HepG2 (cell line): Measurements from ENCODE around the gene CNOT10. TPM values are rescaled to one million over a fixed set of nuclear protein-coding genes. Genes with fewer than 3 reads are reported as not detected.

Source experiments
- BRCA1 ChIP-seq: sonication (generic); formaldehyde crosslinking; IDR thresholded peaks from 2 replicates; pipeline ENCODE4 v1.4.0; 2020; ENCODE audit warnings: missing genetic modification reagents
- EP300 ChIP-seq, 3 experiments: sonication (generic) in 1 of 3; formaldehyde crosslinking in 1 of 3; IDR thresholded peaks; 2 replicates each; pipeline versions ENCODE4 v1.5.1 to v1.6.1; 2011 to 2020; ENCODE audit warnings: low read depth in 2 of 3, low read length in 2 of 3, borderline replicate concordance in 1 of 3, improper control_type of control experiment in 1 of 3, mild to moderate bottlenecking in 1 of 3, missing genetic modification reagents in 1 of 3, moderate library complexity in 1 of 3
- FOSL1 ChIP-seq: sonication (generic); formaldehyde crosslinking; IDR thresholded peaks from 2 replicates; pipeline ENCODE4 v1.9.0; 2021; ENCODE audit warnings: missing genetic modification reagents, borderline replicate concordance
- FOXK1 ChIP-seq: sonication (generic); formaldehyde crosslinking; IDR thresholded peaks from 2 replicates; pipeline ENCODE4 v1.4.0; 2020; ENCODE audit warnings: low read depth, missing genetic modification reagents, borderline replicate concordance
- FOXO1 ChIP-seq: sonication (generic); formaldehyde crosslinking; IDR thresholded peaks from 2 replicates; pipeline ENCODE4 v1.4.0; 2020; ENCODE audit warnings: missing genetic modification reagents
- GATA4 ChIP-seq: sonication (generic); IDR thresholded peaks from 2 replicates; pipeline ENCODE4 v1.6.1; 2016; ENCODE audit warnings: antibody characterized with exemption, low read depth, borderline replicate concordance
- GATAD2A ChIP-seq: IDR thresholded peaks from 2 replicates; pipeline ENCODE4 v1.6.1; 2016
- PAX8 ChIP-seq: sonication (generic); formaldehyde crosslinking; IDR thresholded peaks from 2 replicates; pipeline ENCODE4 v1.8.0; 2022; ENCODE audit warnings: mild to moderate bottlenecking, missing genetic modification reagents, borderline replicate concordance
- RXRB ChIP-seq: IDR thresholded peaks from 2 replicates; pipeline ENCODE4 v1.6.1; 2016; ENCODE audit warnings: borderline replicate concordance, missing genetic modification reagents, missing compliant biosample characterization
- SALL1 ChIP-seq: sonication (generic); formaldehyde crosslinking; IDR thresholded peaks from 2 replicates; pipeline ENCODE4 v1.8.0; 2022; ENCODE audit warnings: mild to moderate bottlenecking, missing genetic modification reagents
- SIX4 ChIP-seq: sonication (generic); formaldehyde crosslinking; IDR thresholded peaks from 2 replicates; pipeline ENCODE4 v1.4.0; 2020; ENCODE audit warnings: missing genetic modification reagents
- SNRNP70 ChIP-seq: fragments of 200-400 bp; formaldehyde crosslinking; IDR thresholded peaks from 2 replicates; pipeline ENCODE4 v1.6.1; 2017; ENCODE audit warnings: mild to moderate bottlenecking, low read depth, low read length, moderate library complexity
- TOE1 ChIP-seq: sonication (generic); formaldehyde crosslinking; IDR thresholded peaks from 2 replicates; pipeline ENCODE4 v1.4.0; 2020; ENCODE audit warnings: mild to moderate bottlenecking, missing genetic modification reagents
- ZBTB4 ChIP-seq: sonication (generic); formaldehyde crosslinking; IDR thresholded peaks from 2 replicates; pipeline ENCODE4 v1.4.0; 2020; ENCODE audit warnings: missing genetic modification reagents, mild to moderate bottlenecking, borderline replicate concordance
- ZNF362 ChIP-seq: sonication (generic); formaldehyde crosslinking; IDR thresholded peaks from 2 replicates; pipeline ENCODE4 v1.4.0; 2020; ENCODE audit warnings: missing genetic modification reagents, mild to moderate bottlenecking, borderline replicate concordance
- ZNF607 ChIP-seq: sonication (generic); formaldehyde crosslinking; IDR thresholded peaks from 2 replicates; pipeline ENCODE4 v1.5.1; 2020; ENCODE audit warnings: missing genetic modification reagents, mild to moderate bottlenecking, borderline replicate concordance
- polyA plus RNA-seq, 8 experiments: library from polyadenylated mRNA; depleted of rRNA in 3 of 8; stranded (reverse) in 7 of 8; unstranded in 1 of 8; fragments of >200 nt; fragmentation: Illumina TruSeq in 4 of 8; extraction: Trizol in 4 of 8; gene quantifications; 2 replicates each; pipeline versions ENCODE4 v1.2.1 to v1.2.3, GENCODE V29; 2011 to 2016; ENCODE audit warnings: low read depth in 4 of 8, missing spikeins in 1 of 8, mixed read lengths in 1 of 8; ENCODE audit not compliant: insufficient read depth in 1 of 8
- total RNA-seq, 5 experiments: library from RNA; depleted of rRNA; stranded (reverse); fragments of >200 nt; fragmentation: Illumina TruSeq; extraction: Trizol; gene quantifications; 2 replicates each; pipeline ENCODE4 v1.2.3, GENCODE V29; 2016; ENCODE audit warnings: low read depth in 1 of 5
- TF ChIP-seq, protein P1 (sequence below): sonication (generic); formaldehyde crosslinking; IDR thresholded peaks from 2 replicates; pipeline ENCODE4 v1.9.0; 2021; ENCODE audit warnings: missing genetic modification reagents, mild to moderate bottlenecking, borderline replicate concordance
- TF ChIP-seq, protein P2 (sequence below): sonication (generic); formaldehyde crosslinking; conservative IDR thresholded peaks from 2 replicates; pipeline ENCODE4 v1.4.0; 2020; ENCODE audit warnings: mild to moderate bottlenecking, missing genetic modification reagents, moderate library complexity

The CNOT10 gene
- total and polyA plus RNA-seq, 2 of the 13 experiments (the other 11 are each of a cell fraction or from before 2014, with no cell fraction given), result 21.2 to 34.1 TPM

DNA sequence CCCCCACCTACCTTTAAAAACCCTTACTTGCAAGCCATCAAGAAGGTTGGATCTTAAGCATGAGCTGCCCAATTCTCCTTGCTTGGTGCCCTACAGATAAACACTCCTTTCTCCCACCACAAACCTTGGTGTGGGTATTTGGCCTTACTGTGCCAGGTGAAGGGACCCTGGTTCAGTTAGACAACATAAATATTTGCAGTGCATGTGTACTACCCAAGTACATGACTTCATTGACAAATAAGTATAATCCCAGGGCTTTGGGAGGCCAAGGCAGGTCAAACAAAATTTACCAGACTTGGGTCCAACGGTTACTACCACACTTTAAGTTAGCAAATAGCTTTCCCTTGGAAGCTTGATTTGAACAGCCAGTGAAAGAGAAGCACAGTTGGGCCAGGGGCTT is 9.3 kb upstream of the CNOT10 start (continued):
- TF ChIP-seq ZBTB4 (no peak), TOE1 (CRISPR knock-in tag) (no peak), FOXK1 (CRISPR knock-in tag) (0 out of 2 replicates have a peak, but pooled peaks have one; percentile 17), EP300 (IDR thresholded peaks at IDR 0.05; ENCODE audit: low read depth in 2 of 2, low read length in 2 of 2) (peak in 1 of 2 experiments; percentile 67; a peak in 2 of 4 replicates), EP300 (CRISPR knock-in tag; IDR thresholded peaks at IDR 0.05; ENCODE audit: borderline replicate concordance) (no peak), ZNF607 (CRISPR knock-in tag) (peak; percentile 37; the same call in 1 of the 2 replicates), BRCA1 (CRISPR knock-in tag) (no peak), ZNF362 (CRISPR knock-in tag) (no peak), PAX8 (no peak), FOXO1 (peak; percentile 41; the same call in 1 of the 2 replicates), FOSL1 (CRISPR knock-in tag) (no peak), SIX4 (no peak), SALL1 (peak; percentile 34; the same call in 1 of the 2 replicates), GATA4 (no peak), SNRNP70 (no peak), GATAD2A (CRISPR knock-in tag) (peak; percentile 51), RXRB (CRISPR knock-in tag) (peak; percentile 46; the same call in 1 of the 2 replicates)
- TF ChIP-seq, protein P1, sequence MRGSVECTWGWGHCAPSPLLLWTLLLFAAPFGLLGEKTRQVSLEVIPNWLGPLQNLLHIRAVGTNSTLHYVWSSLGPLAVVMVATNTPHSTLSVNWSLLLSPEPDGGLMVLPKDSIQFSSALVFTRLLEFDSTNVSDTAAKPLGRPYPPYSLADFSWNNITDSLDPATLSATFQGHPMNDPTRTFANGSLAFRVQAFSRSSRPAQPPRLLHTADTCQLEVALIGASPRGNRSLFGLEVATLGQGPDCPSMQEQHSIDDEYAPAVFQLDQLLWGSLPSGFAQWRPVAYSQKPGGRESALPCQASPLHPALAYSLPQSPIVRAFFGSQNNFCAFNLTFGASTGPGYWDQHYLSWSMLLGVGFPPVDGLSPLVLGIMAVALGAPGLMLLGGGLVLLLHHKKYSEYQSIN, result no peak
- TF ChIP-seq, protein P2, sequence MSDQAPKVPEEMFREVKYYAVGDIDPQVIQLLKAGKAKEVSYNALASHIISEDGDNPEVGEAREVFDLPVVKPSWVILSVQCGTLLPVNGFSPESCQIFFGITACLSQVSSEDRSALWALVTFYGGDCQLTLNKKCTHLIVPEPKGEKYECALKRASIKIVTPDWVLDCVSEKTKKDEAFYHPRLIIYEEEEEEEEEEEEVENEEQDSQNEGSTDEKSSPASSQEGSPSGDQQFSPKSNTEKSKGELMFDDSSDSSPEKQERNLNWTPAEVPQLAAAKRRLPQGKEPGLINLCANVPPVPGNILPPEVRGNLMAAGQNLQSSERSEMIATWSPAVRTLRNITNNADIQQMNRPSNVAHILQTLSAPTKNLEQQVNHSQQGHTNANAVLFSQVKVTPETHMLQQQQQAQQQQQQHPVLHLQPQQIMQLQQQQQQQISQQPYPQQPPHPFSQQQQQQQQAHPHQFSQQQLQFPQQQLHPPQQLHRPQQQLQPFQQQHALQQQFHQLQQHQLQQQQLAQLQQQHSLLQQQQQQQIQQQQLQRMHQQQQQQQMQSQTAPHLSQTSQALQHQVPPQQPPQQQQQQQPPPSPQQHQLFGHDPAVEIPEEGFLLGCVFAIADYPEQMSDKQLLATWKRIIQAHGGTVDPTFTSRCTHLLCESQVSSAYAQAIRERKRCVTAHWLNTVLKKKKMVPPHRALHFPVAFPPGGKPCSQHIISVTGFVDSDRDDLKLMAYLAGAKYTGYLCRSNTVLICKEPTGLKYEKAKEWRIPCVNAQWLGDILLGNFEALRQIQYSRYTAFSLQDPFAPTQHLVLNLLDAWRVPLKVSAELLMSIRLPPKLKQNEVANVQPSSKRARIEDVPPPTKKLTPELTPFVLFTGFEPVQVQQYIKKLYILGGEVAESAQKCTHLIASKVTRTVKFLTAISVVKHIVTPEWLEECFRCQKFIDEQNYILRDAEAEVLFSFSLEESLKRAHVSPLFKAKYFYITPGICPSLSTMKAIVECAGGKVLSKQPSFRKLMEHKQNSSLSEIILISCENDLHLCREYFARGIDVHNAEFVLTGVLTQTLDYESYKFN, result peak; percentile 78
